Measurements from ENCODE around the gene FERD3L. TPM values are rescaled to one million over a fixed set of nuclear protein-coding genes. Genes with fewer than 3 reads are reported as not detected.

FERD3L gene
- polyA plus RNA-seq, 1 experiment = not detected

DNA sequence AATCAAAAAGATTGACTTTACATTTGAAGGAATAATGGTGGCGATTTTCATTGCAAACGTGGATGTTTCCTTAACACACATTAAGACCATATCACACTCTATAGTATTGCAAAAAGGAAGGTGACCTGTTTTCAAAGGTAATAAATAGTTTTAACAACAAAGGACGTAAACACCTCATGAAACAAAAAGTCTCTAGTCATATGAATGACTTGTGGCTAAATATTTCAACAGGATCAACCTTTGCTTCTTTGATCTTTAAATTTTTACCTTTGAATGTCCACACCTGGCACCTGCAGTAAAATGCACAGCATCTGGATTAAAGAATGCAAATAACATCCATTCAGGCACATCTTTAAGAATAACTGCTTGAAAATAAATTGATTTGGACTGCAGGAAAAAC is 30.0 kb upstream of the FERD3L start:
- DNase-seq (ENCODE audit: low read depth) = no peak
- TF ChIP-seq, protein P1, sequence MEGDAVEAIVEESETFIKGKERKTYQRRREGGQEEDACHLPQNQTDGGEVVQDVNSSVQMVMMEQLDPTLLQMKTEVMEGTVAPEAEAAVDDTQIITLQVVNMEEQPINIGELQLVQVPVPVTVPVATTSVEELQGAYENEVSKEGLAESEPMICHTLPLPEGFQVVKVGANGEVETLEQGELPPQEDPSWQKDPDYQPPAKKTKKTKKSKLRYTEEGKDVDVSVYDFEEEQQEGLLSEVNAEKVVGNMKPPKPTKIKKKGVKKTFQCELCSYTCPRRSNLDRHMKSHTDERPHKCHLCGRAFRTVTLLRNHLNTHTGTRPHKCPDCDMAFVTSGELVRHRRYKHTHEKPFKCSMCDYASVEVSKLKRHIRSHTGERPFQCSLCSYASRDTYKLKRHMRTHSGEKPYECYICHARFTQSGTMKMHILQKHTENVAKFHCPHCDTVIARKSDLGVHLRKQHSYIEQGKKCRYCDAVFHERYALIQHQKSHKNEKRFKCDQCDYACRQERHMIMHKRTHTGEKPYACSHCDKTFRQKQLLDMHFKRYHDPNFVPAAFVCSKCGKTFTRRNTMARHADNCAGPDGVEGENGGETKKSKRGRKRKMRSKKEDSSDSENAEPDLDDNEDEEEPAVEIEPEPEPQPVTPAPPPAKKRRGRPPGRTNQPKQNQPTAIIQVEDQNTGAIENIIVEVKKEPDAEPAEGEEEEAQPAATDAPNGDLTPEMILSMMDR (IDR thresholded peaks at IDR 0.05; ENCODE audit: insufficient read depth, low read depth, low read length) = no peak
- Histone ChIP-seq H3K36me3 (ENCODE audit: control insufficient read depth, insufficient read depth, low read length) (no peaks in the 10 kb centered on the region), H3K4me3 (ENCODE audit: low read depth, low read length) (no peak overlapping the region), H3K27me3 (ENCODE audit: control insufficient read depth, insufficient read depth, low read length) (no peaks in the 10 kb centered on the region; the same call in 1 of the 2 replicates)
- ChIA-PET CTCF (no interaction called here), POLR2A (no interaction called here)

DNA sequence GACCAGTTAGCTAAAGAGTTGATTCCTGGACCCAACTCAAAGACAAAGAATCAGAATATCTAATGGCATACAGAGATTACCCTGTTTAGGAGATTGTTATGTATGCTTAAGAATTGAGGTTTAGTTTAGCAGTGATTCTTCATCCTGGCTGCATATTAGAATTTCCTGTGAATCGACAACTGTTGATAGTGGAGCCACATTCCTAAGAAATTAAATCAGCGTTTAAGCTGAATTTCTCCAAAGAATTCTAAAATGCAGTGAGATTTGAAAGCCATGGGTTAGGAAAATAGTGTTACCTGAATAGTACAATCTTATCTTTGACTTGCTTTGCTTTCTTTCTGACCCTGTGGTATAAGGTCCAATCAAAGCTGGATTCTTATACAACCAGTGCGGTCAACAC is 16.4 kb upstream of the FERD3L start:
- TF ChIP-seq, protein P1 (IDR thresholded peaks at IDR 0.05; ENCODE audit: insufficient read depth, low read depth, low read length) = no peak
- ChIA-PET POLR2A (no interaction called here), CTCF (no interaction called here)
- H3K4me3 ChIP-seq (ENCODE audit: low read depth, low read length) = no peak overlapping the region
- DNase-seq (ENCODE audit: low read depth) = no peak
- H3K36me3 ChIP-seq (ENCODE audit: control insufficient read depth, insufficient read depth, low read length) = no peaks in the 10 kb centered on the region
- no peaks in the 10 kb centered on the region for H3K27me3 ChIP-seq (ENCODE audit: control insufficient read depth, insufficient read depth, low read length)

DNA sequence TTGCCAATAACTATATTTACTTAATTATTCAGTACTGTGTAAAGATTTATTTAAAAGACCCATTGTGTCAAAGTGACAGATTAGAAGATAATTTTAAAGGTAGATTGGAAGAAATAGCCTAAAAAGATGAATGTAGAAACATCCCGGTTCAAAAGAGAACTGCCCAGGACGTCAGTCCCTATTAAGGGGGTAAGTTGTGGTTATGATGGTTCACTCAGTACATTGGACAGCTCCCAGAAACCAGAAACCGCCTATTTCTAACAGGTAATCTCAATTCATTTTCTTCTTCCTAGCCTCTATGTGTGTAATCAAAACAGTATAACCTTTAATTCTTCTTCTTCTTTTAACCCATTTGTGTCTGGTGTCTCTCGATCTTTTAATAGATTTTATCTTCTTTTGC is 1.5 kb upstream of the FERD3L start:
- TF ChIP-seq, protein P1 (IDR thresholded peaks at IDR 0.05; ENCODE audit: insufficient read depth, low read depth, low read length) = no peak
- ChIA-PET CTCF (no interaction called here), POLR2A (no interaction called here)
- DNase-seq (ENCODE audit: low read depth) = no peak
- no peaks in the 10 kb centered on the region for H3K36me3 ChIP-seq (ENCODE audit: control insufficient read depth, insufficient read depth, low read length)
- H3K4me3 ChIP-seq (ENCODE audit: low read depth, low read length) = no peak overlapping the region
- H3K27me3 ChIP-seq (ENCODE audit: control insufficient read depth, insufficient read depth, low read length) = peaks cover 16% of the 10 kb centered on the region

DNA sequence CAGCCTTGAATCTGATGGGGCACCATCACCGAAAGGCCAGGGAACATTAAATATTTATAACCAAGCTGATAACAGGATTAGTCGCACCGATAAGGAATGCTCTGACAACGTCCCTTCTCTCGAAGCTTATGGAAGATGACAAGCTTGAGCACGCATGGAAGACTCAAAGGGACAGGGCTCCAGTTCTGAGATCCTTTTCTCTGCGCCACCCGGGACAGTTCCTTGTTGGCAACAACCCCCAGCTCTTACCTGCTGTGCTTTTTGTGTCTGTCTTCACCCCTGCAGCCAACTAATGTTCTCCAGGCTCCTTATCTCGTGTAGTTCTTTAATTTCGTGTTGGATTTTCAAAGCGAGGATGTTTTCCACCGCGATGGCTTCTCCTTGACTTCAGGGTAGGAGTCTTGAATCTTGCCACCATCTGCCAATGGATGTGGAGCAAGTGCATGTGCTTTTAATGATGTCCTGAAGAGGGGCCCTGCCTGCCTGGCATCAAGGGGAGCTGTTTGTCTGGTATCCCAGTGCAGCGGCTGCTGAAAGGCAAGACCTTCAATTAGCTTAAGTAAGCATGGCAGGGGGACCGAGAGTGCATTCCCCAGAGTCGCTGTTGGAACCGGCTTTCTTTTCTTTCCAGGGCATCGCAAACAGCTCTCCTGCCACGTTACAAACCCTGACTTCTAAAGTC is 354 bp upstream of the FERD3L start:
- TF ChIP-seq, protein P1 (IDR thresholded peaks at IDR 0.05; ENCODE audit: insufficient read depth, low read depth, low read length) = no peak
- Histone ChIP-seq H3K36me3 (ENCODE audit: control insufficient read depth, insufficient read depth, low read length) (no peaks in the 10 kb centered on the region), H3K27me3 (ENCODE audit: control insufficient read depth, insufficient read depth, low read length) (peaks cover 16% of the 10 kb centered on the region), H3K4me3 (ENCODE audit: low read depth, low read length) (no peak overlapping the region)
- DNase-seq (ENCODE audit: low read depth) = no peak
- POLR2A ChIA-PET = interaction anchor here (0.6 kb wide), 1 partner anchor 213 kb away, joined by 4 read pairs; no protein-coding TSS in a partner anchor
- CTCF ChIA-PET = interaction anchor here (0.6 to 1.3 kb wide), 2 partner anchors 13 to 134 kb away, joined by 3 read pairs; no protein-coding TSS in a partner anchor

DNA sequence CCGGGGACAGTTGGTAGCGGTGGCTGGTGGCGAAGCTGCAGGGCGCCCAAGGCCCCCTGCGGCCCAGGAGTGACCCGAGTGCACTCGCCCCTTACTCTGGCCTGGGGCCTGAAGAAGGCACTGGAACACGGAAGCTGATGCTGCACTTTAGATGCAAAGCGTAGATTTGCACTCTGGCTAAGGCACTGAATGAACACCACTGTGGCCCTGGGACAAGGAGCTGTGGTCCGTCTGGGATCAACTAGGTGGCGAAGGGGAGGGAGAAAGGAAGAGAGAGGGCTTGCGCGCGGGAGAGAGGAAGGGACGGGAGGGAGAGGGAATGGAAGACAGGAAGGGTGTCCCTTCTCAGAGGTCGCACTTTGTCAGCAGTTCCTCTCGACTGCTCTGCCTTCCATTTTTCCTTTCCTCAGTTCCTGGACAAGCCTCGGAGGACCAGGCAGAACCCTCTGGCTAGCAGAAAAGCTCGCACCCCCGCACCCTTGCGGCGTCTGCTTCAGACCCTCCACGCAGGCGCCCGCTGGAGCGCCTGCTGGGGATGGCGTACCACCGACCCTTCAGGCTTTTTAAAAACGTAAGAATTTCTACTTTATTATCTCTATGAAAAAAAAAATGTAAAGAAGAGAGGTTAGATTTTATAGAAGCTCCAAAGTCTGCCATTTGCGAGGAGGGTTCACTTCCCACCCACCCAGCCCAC is 1.2 kb downstream of the FERD3L start:
- ChIA-PET POLR2A (no interaction called here), CTCF (no interaction called here)
- Histone ChIP-seq H3K27me3 (ENCODE audit: control insufficient read depth, insufficient read depth, low read length) (peaks cover 16% of the 10 kb centered on the region), H3K4me3 (ENCODE audit: low read depth, low read length) (no peak overlapping the region), H3K36me3 (ENCODE audit: control insufficient read depth, insufficient read depth, low read length) (no peaks in the 10 kb centered on the region)
- DNase-seq (ENCODE audit: low read depth) = no peak
- TF ChIP-seq, protein P1 (IDR thresholded peaks at IDR 0.05; ENCODE audit: insufficient read depth, low read depth, low read length) = no peak
